OCI-LY1 (cell line): Measurements from ENCODE around the gene USP13.

Experiments used
- CTCF ChIP-seq: fragments of 200-600 bp; sonication (generic), shearing (Covaris generic); IDR thresholded peaks from 2 replicates; pipeline ENCODE4 v1.5.1; 2017; ENCODE audit warnings: mild to moderate bottlenecking, antibody characterized with exemption, low read length, moderate library complexity, mixed read lengths
- EZH2 ChIP-seq: fragments of 200-600 bp; sonication (generic), shearing (Covaris generic); IDR thresholded peaks from 2 replicates; pipeline ENCODE4 v1.8.0; 2017; ENCODE audit warnings: borderline replicate concordance, mixed run types, mild to moderate bottlenecking, antibody characterized with exemption, low read length, moderate library complexity, mixed read lengths

GRCh38 chr3:179730506-179730905, 77.7 kb downstream of the USP13 start:
- TF ChIP-seq CTCF (no peak), EZH2 (no peak)
